ENCODE results near the gene POU2AF2. TPM values are rescaled to one million over a fixed set of nuclear protein-coding genes. Genes with fewer than 3 reads are reported as not detected.
A peak's percentile ranks its signal among the peaks of the same experiment; 100 is the strongest.

POU2AF2 gene
- total and polyA plus RNA-seq, 4 donors, result not detected

GRCh38 chr11:111299101-111300026, 53.8 kb downstream of the POU2AF2 start:
- peaks cover 12% of the 10 kb centered on the region for H3K27me3 ChIP-seq (ENCODE audit: control insufficient read depth, insufficient read depth, low read length)
- DNase-seq (ENCODE audit: low read depth in 4 of 6, low spot score in 6 of 6), result peak in 5 of 6 donors; percentile 26 to 85 (median 46)
- 1% methylated on average over 77 of the region's 77 CpGs for WGBS (ENCODE audit: insufficient coverage)

GRCh38 chr11:111300569-111300968, 55.0 kb downstream of the POU2AF2 start:
- H3K4me3 ChIP-seq (ENCODE audit: low read depth, low read length), result no peak overlapping the region
- WGBS (ENCODE audit: insufficient coverage), result 67% methylated on average over 1 of the region's 9 CpGs
- H3K9me3 ChIP-seq (ENCODE audit: control insufficient read depth, insufficient read depth, low read length), result no peaks in the 10 kb centered on the region
- DNase-seq (ENCODE audit: low read depth in 4 of 6, low spot score in 6 of 6), result no peak
- H3K27me3 ChIP-seq (ENCODE audit: control insufficient read depth, insufficient read depth, low read length), result peaks cover 12% of the 10 kb centered on the region
- no peak overlapping the region for H3K27ac ChIP-seq (ENCODE audit: low read depth, low read length)
- H3K4me1 ChIP-seq (ENCODE audit: control insufficient read depth, insufficient read depth, low read length), result peaks cover 17% of the 10 kb centered on the region
- peaks cover 3% of the 10 kb centered on the region for H3K36me3 ChIP-seq (ENCODE audit: control insufficient read depth, insufficient read depth, low read length)

More at GRCh38 chr11:111299101-111300026, 53.8 kb downstream of the POU2AF2 start:
- peak overlapping the region; percentile 68 for H3K4me3 ChIP-seq (ENCODE audit: low read depth, low read length)
- no peaks in the 10 kb centered on the region for H3K9me3 ChIP-seq (ENCODE audit: control insufficient read depth, insufficient read depth, low read length)
- H3K27ac ChIP-seq (ENCODE audit: low read depth, low read length), result no peak overlapping the region
- peaks cover 17% of the 10 kb centered on the region for H3K4me1 ChIP-seq (ENCODE audit: control insufficient read depth, insufficient read depth, low read length)
- peaks cover 3% of the 10 kb centered on the region for H3K36me3 ChIP-seq (ENCODE audit: control insufficient read depth, insufficient read depth, low read length)

- no peak overlapping the region for H3K27ac ChIP-seq (ENCODE audit: low read depth, low read length)
- peaks cover 12% of the 10 kb centered on the region for H3K27me3 ChIP-seq (ENCODE audit: control insufficient read depth, insufficient read depth, low read length)
- peak in 2 of 6 donors; percentile 51 to 65 for DNase-seq (ENCODE audit: low read depth in 4 of 6, low spot score in 6 of 6)
- peaks cover 17% of the 10 kb centered on the region for H3K4me1 ChIP-seq (ENCODE audit: control insufficient read depth, insufficient read depth, low read length)
- H3K36me3 ChIP-seq (ENCODE audit: control insufficient read depth, insufficient read depth, low read length), result peaks cover 3% of the 10 kb centered on the region
- 100% methylated on average over 1 of the region's 5 CpGs for WGBS (ENCODE audit: insufficient coverage)
- H3K4me3 ChIP-seq (ENCODE audit: low read depth, low read length), result no peak overlapping the region
- no peaks in the 10 kb centered on the region for H3K9me3 ChIP-seq (ENCODE audit: control insufficient read depth, insufficient read depth, low read length)
These were observed 55.7 kb downstream of the POU2AF2 start for GRCh38 chr11:111301004-111301841.

GRCh38 chr11:111301842-111302118, 56.3 kb downstream of the POU2AF2 start:
- Histone ChIP-seq H3K36me3 (ENCODE audit: control insufficient read depth, insufficient read depth, low read length) (peaks cover 3% of the 10 kb centered on the region), H3K4me3 (ENCODE audit: low read depth, low read length) (no peak overlapping the region), H3K27me3 (ENCODE audit: control insufficient read depth, insufficient read depth, low read length) (peaks cover 12% of the 10 kb centered on the region), H3K4me1 (ENCODE audit: control insufficient read depth, insufficient read depth, low read length) (peaks cover 17% of the 10 kb centered on the region), H3K27ac (ENCODE audit: low read depth, low read length) (no peak overlapping the region), H3K9me3 (ENCODE audit: control insufficient read depth, insufficient read depth, low read length) (no peaks in the 10 kb centered on the region)
- DNase-seq (ENCODE audit: low read depth in 4 of 6, low spot score in 6 of 6), result no peak
- WGBS (ENCODE audit: insufficient coverage), result 90% methylated on average over 2 of the region's 3 CpGs

GRCh38 chr11:111302298-111302697, 56.8 kb downstream of the POU2AF2 start:
- no peak for DNase-seq (ENCODE audit: low read depth in 4 of 6, low spot score in 6 of 6)
- Histone ChIP-seq H3K27me3 (ENCODE audit: control insufficient read depth, insufficient read depth, low read length) (peaks cover 12% of the 10 kb centered on the region), H3K36me3 (ENCODE audit: control insufficient read depth, insufficient read depth, low read length) (peaks cover 3% of the 10 kb centered on the region), H3K4me1 (ENCODE audit: control insufficient read depth, insufficient read depth, low read length) (peaks cover 17% of the 10 kb centered on the region), H3K4me3 (ENCODE audit: low read depth, low read length) (no peak overlapping the region), H3K27ac (ENCODE audit: low read depth, low read length) (no peak overlapping the region), H3K9me3 (ENCODE audit: control insufficient read depth, insufficient read depth, low read length) (no peaks in the 10 kb centered on the region)
- 100% methylated on average over 1 of the region's 3 CpGs for WGBS (ENCODE audit: insufficient coverage)

GRCh38 chr11:111303461-111303860, 57.9 kb downstream of the POU2AF2 start:
- no peak overlapping the region for H3K27ac ChIP-seq (ENCODE audit: low read depth, low read length)
- DNase-seq (ENCODE audit: low read depth in 4 of 6, low spot score in 6 of 6), result peak in 1 of 6 donors; percentile 37
- no peaks in the 10 kb centered on the region for H3K36me3 ChIP-seq (ENCODE audit: control insufficient read depth, insufficient read depth, low read length)
- H3K9me3 ChIP-seq (ENCODE audit: control insufficient read depth, insufficient read depth, low read length), result no peaks in the 10 kb centered on the region
- 67% methylated on average over 1 of the region's 4 CpGs for WGBS (ENCODE audit: insufficient coverage)
- peaks cover 10% of the 10 kb centered on the region for H3K27me3 ChIP-seq (ENCODE audit: control insufficient read depth, insufficient read depth, low read length)
- H3K4me3 ChIP-seq (ENCODE audit: low read depth, low read length), result no peak overlapping the region
- peaks cover 14% of the 10 kb centered on the region for H3K4me1 ChIP-seq (ENCODE audit: control insufficient read depth, insufficient read depth, low read length)

GRCh38 chr11:111305162-111305802, 59.8 kb downstream of the POU2AF2 start:
- 80% methylated on average over 4 of the region's 5 CpGs for WGBS (ENCODE audit: insufficient coverage)
- H3K9me3 ChIP-seq (ENCODE audit: control insufficient read depth, insufficient read depth, low read length), result no peaks in the 10 kb centered on the region

GRCh38 chr11:111305876-111306275, 60.4 kb downstream of the POU2AF2 start:
- Histone ChIP-seq H3K27ac (ENCODE audit: low read depth, low read length) (no peak overlapping the region), H3K36me3 (ENCODE audit: control insufficient read depth, insufficient read depth, low read length) (no peaks in the 10 kb centered on the region), H3K4me1 (ENCODE audit: control insufficient read depth, insufficient read depth, low read length) (no peaks in the 10 kb centered on the region), H3K27me3 (ENCODE audit: control insufficient read depth, insufficient read depth, low read length) (peaks cover 3% of the 10 kb centered on the region), H3K9me3 (ENCODE audit: control insufficient read depth, insufficient read depth, low read length) (no peaks in the 10 kb centered on the region), H3K4me3 (ENCODE audit: low read depth, low read length) (no peak overlapping the region)
- 70% methylated on average over 2 of the region's 4 CpGs for WGBS (ENCODE audit: insufficient coverage)
- no peak for DNase-seq (ENCODE audit: low read depth in 4 of 6, low spot score in 6 of 6)

More at GRCh38 chr11:111305162-111305802, 59.8 kb downstream of the POU2AF2 start:
- H3K36me3 ChIP-seq (ENCODE audit: control insufficient read depth, insufficient read depth, low read length), result no peaks in the 10 kb centered on the region
- H3K4me3 ChIP-seq (ENCODE audit: low read depth, low read length), result no peak overlapping the region
- H3K27me3 ChIP-seq (ENCODE audit: control insufficient read depth, insufficient read depth, low read length), result peaks cover 4% of the 10 kb centered on the region
- DNase-seq (ENCODE audit: low read depth in 4 of 6, low spot score in 6 of 6), result no peak
- peaks cover 3% of the 10 kb centered on the region for H3K4me1 ChIP-seq (ENCODE audit: control insufficient read depth, insufficient read depth, low read length)
- no peak overlapping the region for H3K27ac ChIP-seq (ENCODE audit: low read depth, low read length)

- H3K9me3 ChIP-seq (ENCODE audit: control insufficient read depth, insufficient read depth, low read length), result no peaks in the 10 kb centered on the region
- no CpG with 5 or more reads among the region's 5 CpGs for WGBS (ENCODE audit: insufficient coverage)
- no peaks in the 10 kb centered on the region for H3K4me1 ChIP-seq (ENCODE audit: control insufficient read depth, insufficient read depth, low read length)
- H3K4me3 ChIP-seq (ENCODE audit: low read depth, low read length), result no peak overlapping the region
- no peaks in the 10 kb centered on the region for H3K36me3 ChIP-seq (ENCODE audit: control insufficient read depth, insufficient read depth, low read length)
- DNase-seq (ENCODE audit: low read depth in 4 of 6, low spot score in 6 of 6), result no peak
- H3K27ac ChIP-seq (ENCODE audit: low read depth, low read length), result no peak overlapping the region
- peaks cover 3% of the 10 kb centered on the region for H3K27me3 ChIP-seq (ENCODE audit: control insufficient read depth, insufficient read depth, low read length)
These were observed 60.8 kb downstream of the POU2AF2 start for GRCh38 chr11:111306321-111306720.
